GM23248 (cell line): ENCODE results near the gene PIAS3.

Experiments
- EZH2 ChIP-seq: fragments of 200-600 bp; sonication (generic); IDR thresholded peaks from 2 replicates; pipeline ENCODE4 v1.6.1; 2018; ENCODE audit warnings: antibody characterized with exemption, mild to moderate bottlenecking; ENCODE audit not compliant: insufficient read depth, poor library complexity, severe bottlenecking
- EZH2phosphoT487 ChIP-seq: fragments of 200-600 bp; sonication (generic); IDR thresholded peaks from 2 replicates; pipeline ENCODE4 v1.6.1; 2018; ENCODE audit warnings: antibody characterized with exemption, moderate library complexity, mild to moderate bottlenecking, low read depth; ENCODE audit not compliant: insufficient read depth

DNA sequence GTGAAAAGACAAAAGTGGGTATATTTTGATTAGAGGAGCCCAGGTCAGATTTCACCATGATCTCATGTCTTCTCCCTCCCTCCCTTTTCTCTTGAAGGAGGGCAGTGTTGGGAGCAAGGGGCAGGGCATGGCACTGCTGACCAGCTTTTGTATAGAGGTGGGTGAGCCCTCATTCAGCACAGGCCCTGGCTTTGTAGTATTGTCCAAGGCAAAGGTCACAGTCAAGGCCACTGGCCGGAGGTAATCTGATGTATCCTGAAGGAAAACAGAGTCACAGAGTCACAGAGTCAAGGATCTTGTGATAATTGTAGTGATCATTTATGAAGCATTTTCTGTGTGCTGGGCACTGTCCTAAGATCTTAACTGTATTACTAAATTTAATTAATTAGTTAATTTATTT, 39.1 kb upstream of the PIAS3 start:
- no peak for TF ChIP-seq EZH2phosphoT487
- no peak for TF ChIP-seq EZH2
